Measurements from ENCODE around the gene GABRB2. TPM values are rescaled to one million over a fixed set of nuclear protein-coding genes. Genes with fewer than 3 reads are reported as not detected.
"Not testable (repeated sequence)": the region's sequence is repeated elsewhere in the genome, so short reads cannot be mapped to it uniquely, and the experiment has no call there.

Gene GABRB2
- total and polyA plus RNA-seq, 7 experiments from 2014 or later, result not detected

- Histone ChIP-seq H3K27me3 (ENCODE audit: control insufficient read depth in 2 of 2, insufficient read depth in 2 of 2, low read length in 2 of 2) (peaks cover 0 to 4% of the 10 kb centered on the region in 2 donors), H3K36me3 (ENCODE audit: control insufficient read depth in 2 of 3, insufficient read depth in 3 of 3, low read length in 3 of 3) (no peaks in the 10 kb centered on the region), H3K4me3 (ENCODE audit: low read length) (no peak overlapping the region), H3K27ac (ENCODE audit: low read depth, low read length) (no peak overlapping the region), H3K9me3 (ENCODE audit: control insufficient read depth in 2 of 3, low read length in 3 of 3) (no peaks in the 10 kb centered on the region), H3K4me1 (ENCODE audit: control insufficient read depth in 2 of 2, insufficient read depth in 2 of 2, low read length in 2 of 2) (no peaks in the 10 kb centered on the region)
- ChIA-PET CTCF (no interaction called here), POLR2A (no interaction called here)
- Mint-ChIP-seq H3K9me3 (peaks cover 0 to 14% (median 2%) of the 10 kb centered on the region in 11 donors), H3K4me3 (no peak overlapping the region), H3K36me3 (peaks cover 0 to 10% (median 0%) of the 10 kb centered on the region in 5 donors), H3K4me1 (peaks cover 11 to 28% (median 15%) of the 10 kb centered on the region in 7 donors), H3K27me3 (peaks cover 46 to 54% (median 51%) of the 10 kb centered on the region in 5 donors), H3K27ac (no peak overlapping the region)
- ATAC-seq (no peak), DNase-seq (no peak)
- intact Hi-C loops (cut with micrococcal nuclease), result loop anchor here in 1 of 2 donors (1.0 to 10.0 kb wide), 3 partner anchors 1035 to 1802 kb away; no protein-coding TSS in a partner anchor
Observed at GRCh38 chr5:161544350-161544765, 2.2 kb downstream of the GABRB2 start.

GRCh38 chr5:161539016-161539415 lies 7.5 kb downstream of the GABRB2 start:
- H3K4me3 Mint-ChIP-seq, result no peak overlapping the region
- no peak for ATAC-seq
- peaks cover 0 to 20% (median 10%) of the 10 kb centered on the region in 5 donors for H3K27me3 Mint-ChIP-seq
- Histone ChIP-seq H3K36me3 (ENCODE audit: control insufficient read depth in 2 of 3, insufficient read depth in 3 of 3, low read length in 3 of 3) (no peaks in the 10 kb centered on the region), H3K9me3 (ENCODE audit: control insufficient read depth in 2 of 3, low read length in 3 of 3) (no peaks in the 10 kb centered on the region), H3K27me3 (ENCODE audit: control insufficient read depth in 2 of 2, insufficient read depth in 2 of 2, low read length in 2 of 2) (no peaks in the 10 kb centered on the region), H3K4me1 (ENCODE audit: control insufficient read depth in 2 of 2, insufficient read depth in 2 of 2, low read length in 2 of 2) (no peaks in the 10 kb centered on the region), H3K27ac (ENCODE audit: low read depth, low read length) (no peak overlapping the region), H3K4me3 (ENCODE audit: low read length) (no peak overlapping the region)
- peaks cover 0 to 16% (median 3%) of the 10 kb centered on the region in 11 donors for H3K9me3 Mint-ChIP-seq
- intact Hi-C loops (cut with micrococcal nuclease), result no loop called here
- H3K36me3 Mint-ChIP-seq, result no peaks in the 10 kb centered on the region
- POLR2A ChIA-PET, result no interaction called here
- no peaks in the 10 kb centered on the region for H3K4me1 Mint-ChIP-seq
- CTCF ChIA-PET, result no interaction called here
- H3K27ac Mint-ChIP-seq, result no peak overlapping the region
- DNase-seq, result no peak

GRCh38 chr5:161535762-161536161 lies 10.8 kb downstream of the GABRB2 start:
- H3K36me3 ChIP-seq (ENCODE audit: control insufficient read depth in 2 of 3, insufficient read depth in 3 of 3, low read length in 3 of 3), result no peaks in the 10 kb centered on the region
- no peaks in the 10 kb centered on the region for H3K27me3 ChIP-seq (ENCODE audit: control insufficient read depth in 2 of 2, insufficient read depth in 2 of 2, low read length in 2 of 2)
- no peak overlapping the region for H3K27ac Mint-ChIP-seq
- no peak for ATAC-seq
- no peak overlapping the region for H3K4me3 ChIP-seq (ENCODE audit: low read length)
- H3K27ac ChIP-seq (ENCODE audit: low read depth, low read length), result no peak overlapping the region
- H3K4me3 Mint-ChIP-seq, result no peak overlapping the region
- intact Hi-C loops (cut with micrococcal nuclease), result no loop called here
- no peaks in the 10 kb centered on the region for H3K4me1 Mint-ChIP-seq
- no peak for DNase-seq
- H3K9me3 ChIP-seq (ENCODE audit: control insufficient read depth in 2 of 3, low read length in 3 of 3), result no peaks in the 10 kb centered on the region
- no peaks in the 10 kb centered on the region for H3K4me1 ChIP-seq (ENCODE audit: control insufficient read depth in 2 of 2, insufficient read depth in 2 of 2, low read length in 2 of 2)
- no peaks in the 10 kb centered on the region for H3K36me3 Mint-ChIP-seq
- ChIA-PET CTCF (no interaction called here), POLR2A (no interaction called here)
- H3K9me3 Mint-ChIP-seq, result peaks cover 0 to 11% (median 3%) of the 10 kb centered on the region in 11 donors
- H3K27me3 Mint-ChIP-seq, result peaks cover 0 to 4% (median 0%) of the 10 kb centered on the region in 5 donors

- Histone ChIP-seq H3K27me3 (ENCODE audit: control insufficient read depth in 2 of 2, insufficient read depth in 2 of 2, low read length in 2 of 2) (no peaks in the 10 kb centered on the region), H3K4me1 (ENCODE audit: control insufficient read depth in 2 of 2, insufficient read depth in 2 of 2, low read length in 2 of 2) (no peaks in the 10 kb centered on the region), H3K4me3 (ENCODE audit: low read length) (no peak overlapping the region), H3K36me3 (ENCODE audit: control insufficient read depth in 2 of 3, insufficient read depth in 3 of 3, low read length in 3 of 3) (no peaks in the 10 kb centered on the region), H3K9me3 (ENCODE audit: control insufficient read depth in 2 of 3, low read length in 3 of 3) (no peaks in the 10 kb centered on the region), H3K27ac (ENCODE audit: low read depth, low read length) (no peak overlapping the region)
- intact Hi-C loops (cut with micrococcal nuclease), result no loop called here
- H3K4me1 Mint-ChIP-seq, result no peaks in the 10 kb centered on the region
- DNase-seq, result no peak
- H3K9me3 Mint-ChIP-seq, result peaks cover 0 to 6% (median 0%) of the 10 kb centered on the region in 11 donors
- ChIA-PET CTCF (no interaction called here), POLR2A (no interaction called here)
- no peak for ATAC-seq
- no peak overlapping the region for H3K4me3 Mint-ChIP-seq
- no peaks in the 10 kb centered on the region for H3K36me3 Mint-ChIP-seq
- H3K27me3 Mint-ChIP-seq, result no peaks in the 10 kb centered on the region
- no peak overlapping the region for H3K27ac Mint-ChIP-seq
Observed at GRCh38 chr5:161530700-161531099, 15.8 kb downstream of the GABRB2 start.

GRCh38 chr5:161513942-161514341 lies 32.6 kb downstream of the GABRB2 start:
- no peak for ATAC-seq
- no peak overlapping the region for H3K4me3 Mint-ChIP-seq
- peaks cover 2 to 27% (median 8%) of the 10 kb centered on the region in 11 donors for H3K9me3 Mint-ChIP-seq
- H3K9me3 ChIP-seq (ENCODE audit: control insufficient read depth in 2 of 3, low read length in 3 of 3), result peaks cover 0 to 4% (median 0%) of the 10 kb centered on the region in 3 experiments
- H3K4me3 ChIP-seq (ENCODE audit: low read length), result no peak overlapping the region
- no peaks in the 10 kb centered on the region for H3K36me3 ChIP-seq (ENCODE audit: control insufficient read depth in 2 of 3, insufficient read depth in 3 of 3, low read length in 3 of 3)
- ChIA-PET POLR2A (no interaction called here), CTCF (interaction anchor here (0.7 kb wide), 1 partner anchor 20 kb away, joined by 3 read pairs; no protein-coding TSS in a partner anchor)
- H3K27ac ChIP-seq (ENCODE audit: low read depth, low read length), result no peak overlapping the region
- no peaks in the 10 kb centered on the region for H3K27me3 Mint-ChIP-seq
- intact Hi-C loops (cut with micrococcal nuclease), result no loop called here
- no peaks in the 10 kb centered on the region for H3K27me3 ChIP-seq (ENCODE audit: control insufficient read depth in 2 of 2, insufficient read depth in 2 of 2, low read length in 2 of 2)
- peaks cover 0 to 4% (median 0%) of the 10 kb centered on the region in 5 donors for H3K36me3 Mint-ChIP-seq
- no peak overlapping the region for H3K27ac Mint-ChIP-seq
- H3K4me1 ChIP-seq (ENCODE audit: control insufficient read depth in 2 of 2, insufficient read depth in 2 of 2, low read length in 2 of 2), result no peaks in the 10 kb centered on the region
- no peaks in the 10 kb centered on the region for H3K4me1 Mint-ChIP-seq
- no peak for DNase-seq

GRCh38 chr5:161507591-161507990 lies 38.9 kb downstream of the GABRB2 start:
- POLR2A ChIA-PET, result no interaction called here
- Histone ChIP-seq H3K27ac (ENCODE audit: low read depth, low read length) (no peak overlapping the region), H3K4me1 (ENCODE audit: control insufficient read depth in 2 of 2, insufficient read depth in 2 of 2, low read length in 2 of 2) (no peaks in the 10 kb centered on the region), H3K36me3 (ENCODE audit: control insufficient read depth in 2 of 3, insufficient read depth in 3 of 3, low read length in 3 of 3) (no peaks in the 10 kb centered on the region), H3K27me3 (ENCODE audit: control insufficient read depth in 2 of 2, insufficient read depth in 2 of 2, low read length in 2 of 2) (no peaks in the 10 kb centered on the region), H3K4me3 (ENCODE audit: low read length) (no peak overlapping the region), H3K9me3 (ENCODE audit: control insufficient read depth in 2 of 3, low read length in 3 of 3) (no peaks in the 10 kb centered on the region)
- Mint-ChIP-seq H3K4me3 (no peak overlapping the region), H3K27ac (no peak overlapping the region), H3K9me3 (peaks cover 0 to 10% (median 1%) of the 10 kb centered on the region in 11 donors), H3K4me1 (no peaks in the 10 kb centered on the region), H3K36me3 (peaks cover 0 to 1% (median 0%) of the 10 kb centered on the region in 5 donors), H3K27me3 (no peaks in the 10 kb centered on the region)
- CTCF ChIA-PET, result no interaction called here
- intact Hi-C loops (cut with micrococcal nuclease), result no loop called here
- DNase-seq (no peak), ATAC-seq (no peak)

- H3K4me1 ChIP-seq (ENCODE audit: control insufficient read depth in 2 of 2, insufficient read depth in 2 of 2, low read length in 2 of 2); H3K9me3 ChIP-seq (ENCODE audit: control insufficient read depth in 2 of 3, low read length in 3 of 3); H3K27ac Mint-ChIP-seq; H3K4me3 ChIP-seq (ENCODE audit: low read length); H3K9me3 Mint-ChIP-seq; H3K27ac ChIP-seq (ENCODE audit: low read depth, low read length); H3K4me3 Mint-ChIP-seq; H3K36me3 ChIP-seq (ENCODE audit: control insufficient read depth in 2 of 3, insufficient read depth in 3 of 3, low read length in 3 of 3); ATAC-seq; CTCF ChIA-PET; H3K4me1 Mint-ChIP-seq; H3K27me3 Mint-ChIP-seq; H3K36me3 Mint-ChIP-seq; POLR2A ChIA-PET; H3K27me3 ChIP-seq (ENCODE audit: control insufficient read depth in 2 of 2, insufficient read depth in 2 of 2, low read length in 2 of 2); DNase-seq; intact Hi-C loops (cut with micrococcal nuclease): not testable (repeated sequence)
Observed at GRCh38 chr5:161505160-161505559, 41.4 kb downstream of the GABRB2 start.
